Heart right ventricle (tissue), 16 donors: ENCODE data around the gene GMFB. TPM values are rescaled to one million over a fixed set of nuclear protein-coding genes. Genes with fewer than 3 reads are reported as not detected.
A peak's percentile ranks its signal among the peaks of the same experiment; 100 is the strongest.

Experiments used
- ATAC-seq, 8 donors: fragments of 200-7000 bp; cut with Tn5 transposase; one replicate each; pipeline ENCODE4 v1.9.1; 2020; ENCODE audit warnings: mild to moderate bottlenecking in 8 of 8, moderate library complexity in 8 of 8, moderate number of reproducible peaks in 1 of 8
- DNase-seq, 2 donors: peaks; one replicate each; pipeline ENCODE4 v3.0.0-alpha.2; 2020
- H3K27ac ChIP-seq, 10 donors: fragments of 200-600 bp; sonication (generic) in 2 of 10; one replicate each; pipeline versions ENCODE4 v1.5.0 to v1.8.0; 2020 to 2022; ENCODE audit warnings: mild to moderate bottlenecking in 3 of 10
- H3K27me3 ChIP-seq, 7 donors: fragments of 200-600 bp; one replicate each; pipeline ENCODE4 v1.8.0; 2021 to 2022; ENCODE audit warnings: mild to moderate bottlenecking in 2 of 7
- H3K36me3 ChIP-seq, 9 donors: fragments of 200-600 bp; sonication (generic) in 1 of 9; one replicate each; pipeline versions ENCODE4 v1.5.0 to v1.8.0; 2020 to 2022; ENCODE audit warnings: mild to moderate bottlenecking in 2 of 9
- H3K4me1 ChIP-seq, 9 donors: fragments of 200-600 bp; sonication (generic) in 1 of 9; one replicate each; pipeline versions ENCODE4 v1.5.0 to v1.8.0; 2020 to 2022; ENCODE audit warnings: mild to moderate bottlenecking in 4 of 9
- H3K4me3 ChIP-seq, 10 donors: fragments of 200-600 bp; sonication (generic) in 2 of 10; one replicate each; pipeline versions ENCODE4 v1.5.0 to v1.8.0; 2020 to 2022; ENCODE audit warnings: mild to moderate bottlenecking in 7 of 10, moderate library complexity in 2 of 10
- H3K9me3 ChIP-seq, 11 donors: fragments of 200-600 bp in 10 of 11; sonication (generic) in 2 of 11; one replicate each; pipeline versions ENCODE4 v1.5.0 to v1.8.0; 2013 to 2022; ENCODE audit warnings: mild to moderate bottlenecking in 2 of 11, control low read depth in 1 of 11, moderate library complexity in 1 of 11
- CTCF ChIP-seq, 9 donors: fragments of 200-600 bp; sonication (generic) in 2 of 9; IDR thresholded peaks; one replicate each; pipeline versions ENCODE4 v1.5.0 to v1.8.0; 2021 to 2022; ENCODE audit warnings: antibody characterized with exemption in 9 of 9, mild to moderate bottlenecking in 5 of 9, moderate library complexity in 1 of 9
- WGBS, 2 donors: extraction: QIAGEN DNeasy Blood & Tissue Kit; methylation state at CpG; one replicate each; pipeline ENCODE4 v1.1.7; 2013; ENCODE audit warnings: inconsistent platforms in 1 of 2; 5-methylcytosine and 5-hydroxymethylcytosine counted together
- intact Hi-C, 10 donors: fragments of 100-400 bp; cut with DNase I; formaldehyde crosslinking; loops; one replicate each; pipeline versions ENCODE4 v1.11.1 to v1.14.2; 2022
- polyA plus RNA-seq, 2 donors: library from polyadenylated mRNA; stranded (reverse); fragments of 200-250 nt; gene quantifications; one replicate each; pipeline ENCODE4 v1.2.3, GENCODE V29; 2013
- total RNA-seq, 10 donors: library from RNA; stranded (reverse); fragmentation: NEBNext Ultra II Directional in 3 of 10; extraction: Animal tissue kit (Norgen Biotek cat#: 25700) in 3 of 10; gene quantifications; one replicate each; pipeline versions ENCODE4 v1.2.1 to v1.2.4, GENCODE V29; 2021 to 2023
- donor health status: Arrhythmogenic right ventricular cardiomyopathy.
- donor health status: ischemic (EF 13 %, LVEDD 7.1; RV severe dilation, severe dysfunction).
- donor health status: healthy with polysubstance abuse.
- donor health status: DM: no; HTN: yes; CAD: no.
- donor health status: DM: no; HTN: no; CAD: no.
- donor health status: ischemic (EF 25% LVEDD 6.9; RV normal size, moderate dysfunction).
- donor health status: ischemic (EF 25% LVEDD 5.7; RV mildly dilated, moderate dysfunction).
- donor health status: healthy.
- donor health status: DM: yes; HTN: yes; CAD: no.
- donor health status: Ischemic cardiomyopathy.
- donor health status: ischemic (EF 35%, LVEDD 5.7; RV mildly dilated, moderate dysfunction).
- donor health status: nonischemic (EF 11% LVEDD 7.7; RV severe dilation, severe dysfunction).
- donor health status: DM: yes; HTN: yes; CAD: no.
- donor health status: PGD.
- donor health status: ischemic (EF 29% LVEDD 5.4; RV normal size, mild dysfunction).
- donor health status: nonischemic (EF 23%, LVEDD 6.1; RV moderate dilation, normal function).

Gene GMFB
- total and polyA plus RNA-seq, 12 donors, result 9.1 to 30.5 (median 19.6) TPM

GRCh38 chr14:54512393-54512792 is 23.6 kb upstream of the GMFB start:
- H3K4me1 ChIP-seq, result peaks cover 0 to 34% (median 31%) of the 10 kb centered on the region in 9 donors
- peaks cover 0 to 20% (median 0%) of the 10 kb centered on the region in 9 donors for H3K36me3 ChIP-seq
- intact Hi-C loops, result loop anchor here in 1 of 10 donors (5.0 kb wide), 1 partner anchor 475 kb away; no protein-coding TSS in a partner anchor
- no peak for TF ChIP-seq CTCF (IDR thresholded peaks at IDR 0.05)
- H3K4me3 ChIP-seq, result no peak overlapping the region
- DNase-seq (no peak), ATAC-seq (no peak)
- 71 to 77% methylated on average over 1 of the region's 1 CpG for WGBS, 2 donors
- no peaks in the 10 kb centered on the region for H3K27me3 ChIP-seq
- H3K9me3 ChIP-seq, result peaks cover 0 to 19% (median 6%) of the 10 kb centered on the region in 11 donors
- H3K27ac ChIP-seq, result peak overlapping the region in 1 of 10 donors; percentile 22

DNA sequence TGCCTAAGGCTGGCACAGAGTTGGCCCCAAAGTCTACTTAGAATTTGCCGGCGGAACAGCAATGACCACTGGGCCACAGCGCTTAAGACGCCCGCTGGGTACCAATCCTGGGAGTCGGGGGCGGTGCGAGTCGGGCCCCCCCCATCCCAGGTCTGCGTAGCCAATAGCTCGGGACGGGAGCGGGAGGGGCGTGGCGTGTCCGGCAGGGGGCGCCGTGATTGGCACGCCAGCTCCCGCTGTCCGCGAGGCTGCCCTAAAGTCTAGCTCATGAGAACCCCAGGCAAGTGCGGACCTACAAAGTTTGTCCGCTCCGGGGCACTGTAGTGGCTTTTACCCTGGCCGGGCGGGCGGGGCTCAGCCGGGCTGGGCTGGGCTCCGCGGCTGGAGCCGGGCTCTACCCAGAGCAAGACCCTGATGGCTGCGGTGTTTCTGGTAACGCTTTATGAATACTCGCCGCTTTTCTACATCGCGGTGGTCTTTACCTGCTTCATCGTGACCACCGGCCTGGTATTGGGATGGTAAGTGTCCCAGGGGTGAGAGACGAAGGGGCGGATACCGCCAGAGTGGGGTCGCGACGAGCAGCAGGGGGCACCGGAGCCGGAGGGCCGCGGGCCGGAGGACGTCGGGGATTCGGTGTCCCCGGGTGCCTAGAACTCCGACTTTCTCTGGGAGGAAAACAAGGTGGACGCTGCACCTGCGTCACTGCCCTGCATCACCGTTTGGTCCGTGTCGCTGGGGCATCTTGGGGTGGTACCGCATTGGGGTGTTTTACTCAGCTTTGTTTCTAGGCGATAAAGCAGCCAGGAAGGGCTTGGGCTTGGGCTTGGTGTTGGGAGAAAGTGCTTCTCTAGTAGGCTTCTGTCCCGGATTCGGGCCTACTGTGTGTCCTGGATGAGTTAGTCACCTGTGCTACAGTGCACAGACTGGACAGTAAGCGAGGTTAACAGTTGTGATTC is 21.0 kb upstream of the GMFB start, which contains the start of gene CGRRF1:
Gene CGRRF1 (plus strand): TSS at position 361 of the 956 bp plus-strand sequence. CDS start 54 bp downstream, at position 415.
- TF ChIP-seq CTCF (IDR thresholded peaks at IDR 0.05), result peak; percentile 47 to 98 (median 83)
- H3K4me3 ChIP-seq, result peak within 1 kb of the TSS; percentile 80 to 97 (median 91)
- peak within 1 kb of the TSS in 9 of 10 donors; percentile 72 to 92 (median 86) for H3K27ac ChIP-seq
- peaks cover 0 to 9% (median 0%) of the 10 kb centered on the region in 9 donors for H3K36me3 ChIP-seq
- H3K27me3 ChIP-seq, result no peaks in the 10 kb centered on the region
- H3K9me3 ChIP-seq, result peaks cover 0 to under 1% (median 0%) of the 10 kb centered on the region in 11 donors
- peak; percentile 99 to 100 (median 99) for ATAC-seq
- 0 to 1% methylated on average over 64 to 66 of the region's 66 CpGs for WGBS, 2 donors
- intact Hi-C loops, result loop anchor here in 2 of 10 donors (1.0 to 5.0 kb wide), 3 partner anchors 20 to 477 kb away; partner anchors contain the start of gene GMFB (in 1 of the 2)
- peak; percentile 99 for DNase-seq
- H3K4me1 ChIP-seq, result peaks cover 0 to 34% (median 31%) of the 10 kb centered on the region in 9 donors

- TF ChIP-seq CTCF (IDR thresholded peaks at IDR 0.05), result peak in 7 of 9 donors; percentile 11 to 49 (median 36)
- Histone ChIP-seq H3K36me3 (no peaks in the 10 kb centered on the region), H3K4me3 (no peak overlapping the region), H3K27me3 (peaks cover 0 to 3% (median 0%) of the 10 kb centered on the region in 7 donors), H3K27ac (peak overlapping the region in 1 of 10 donors; percentile 66), H3K4me1 (peaks cover 0 to 33% (median 0%) of the 10 kb centered on the region in 9 donors), H3K9me3 (no peaks in the 10 kb centered on the region)
- ATAC-seq, result peak in 1 of 8 donors; percentile 47
- intact Hi-C loops, result no loop called here
- DNase-seq, result no peak
- WGBS, 2 donors, result 66 to 68% methylated on average over 3 of the region's 3 CpGs
Observed at GRCh38 chr14:54503486-54503885, 14.7 kb upstream of the GMFB start.

DNA sequence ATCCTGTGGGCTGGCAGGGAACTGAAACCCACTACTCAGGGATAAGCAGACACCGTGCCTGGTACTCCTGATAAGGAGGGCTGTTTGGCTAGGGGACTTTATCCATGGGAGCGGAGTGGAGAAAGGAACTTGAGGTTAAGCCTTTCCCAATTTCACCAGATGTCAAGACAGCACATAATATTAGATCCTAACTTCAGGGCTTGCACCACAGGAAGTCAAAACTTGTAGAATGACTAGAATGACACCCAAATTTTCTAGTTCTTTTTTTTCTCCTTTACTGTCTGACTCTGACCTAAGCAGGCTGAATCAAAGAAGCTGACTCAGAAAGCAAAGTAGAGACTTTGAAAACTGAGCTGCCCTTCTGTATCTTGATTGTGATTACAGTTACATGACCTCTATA is 13.8 kb upstream of the GMFB start:
- ATAC-seq (peak in 2 of 8 donors; percentile 14 to 28), DNase-seq (no peak)
- intact Hi-C loops, result no loop called here
- Histone ChIP-seq H3K36me3 (no peaks in the 10 kb centered on the region), H3K27me3 (peaks cover 0 to 3% (median 0%) of the 10 kb centered on the region in 7 donors), H3K4me3 (no peak overlapping the region), H3K9me3 (no peaks in the 10 kb centered on the region), H3K27ac (peak overlapping the region in 1 of 10 donors; percentile 66), H3K4me1 (peaks cover 0 to 33% (median 0%) of the 10 kb centered on the region in 9 donors)
- 39 to 44% methylated on average over 2 of the region's 2 CpGs for WGBS, 2 donors
- no peak for TF ChIP-seq CTCF (IDR thresholded peaks at IDR 0.05)
